WTC11 (cell line): ENCODE results near the gene BUB1. TPM values are rescaled to one million over a fixed set of nuclear protein-coding genes. Genes with fewer than 3 reads are reported as not detected.

Source experiments
- ATAC-seq: fragments of 200-7000 bp; cut with Tn5 transposase; 2 replicates; pipeline ENCODE4 v1.10.0; 2021; ENCODE audit warnings: mild to moderate bottlenecking, moderate library complexity
- CTCF ChIA-PET: fragments of 300-600 bp; sonication (Branson Sonifier 250); formaldehyde crosslinking; loops from one replicate; lab custom pipeline; 2021; ENCODE audit warnings: antibody characterized with exemption; lab: Charles Lee
- POLR2A ChIA-PET: fragments of 350-600 bp; sonication (Branson Sonifier 250); formaldehyde crosslinking; loops from one replicate; lab custom pipeline; 2021; ENCODE audit warnings: antibody characterized with exemption; lab: Charles Lee
- DNase-seq: peaks from one replicate; pipeline ENCODE4 v3.0.0; 2021; ENCODE audit warnings: low spot score
- H3K27ac Mint-ChIP-seq: 2 replicates; pipeline ENCODE4 v1.8.0; 2021; ENCODE audit warnings: mixed read lengths
- H3K27me3 Mint-ChIP-seq: 2 replicates; pipeline ENCODE4 v1.8.0; 2021; ENCODE audit warnings: low read depth, mild to moderate bottlenecking, moderate library complexity, mixed read lengths
- H3K36me3 Mint-ChIP-seq: 2 replicates; pipeline ENCODE4 v1.8.0; 2021; ENCODE audit warnings: mixed read lengths
- H3K4me1 Mint-ChIP-seq: 2 replicates; pipeline ENCODE4 v1.8.0; 2022; ENCODE audit warnings: mixed read lengths
- H3K4me3 Mint-ChIP-seq: 2 replicates; pipeline ENCODE4 v1.8.0; 2021; ENCODE audit warnings: mild to moderate bottlenecking, moderate library complexity, mixed read lengths
- H3K9me3 Mint-ChIP-seq: 2 replicates; pipeline ENCODE4 v1.8.0; 2021; ENCODE audit warnings: mixed read lengths
- AR ChIP-seq: fragments of 250-450 bp; sonication (Bioruptor Pico); IDR thresholded peaks from 2 replicates; pipeline ENCODE4 v1.9.0; 2021; ENCODE audit warnings: mild to moderate bottlenecking
- CREM ChIP-seq: sonication (generic); formaldehyde crosslinking; IDR thresholded peaks from 2 replicates; pipeline ENCODE4 v1.8.1; 2022; ENCODE audit warnings: mild to moderate bottlenecking, missing genetic modification reagents, moderate library complexity
- ELF4 ChIP-seq: sonication (generic); formaldehyde crosslinking; IDR thresholded peaks from 2 replicates; pipeline ENCODE4 v1.8.1; 2022; ENCODE audit warnings: low read depth, mild to moderate bottlenecking, moderate library complexity, missing genetic modification reagents
- EMX1 ChIP-seq: fragments of 250-450 bp; sonication (Bioruptor Pico); IDR thresholded peaks from 2 replicates; pipeline ENCODE4 v1.8.0; 2021; ENCODE audit warnings: mild to moderate bottlenecking
- IRF1 ChIP-seq: sonication (generic); formaldehyde crosslinking; IDR thresholded peaks from 2 replicates; pipeline ENCODE4 v1.8.0; 2023; ENCODE audit warnings: missing genetic modification reagents
- TP53 ChIP-seq: sonication (generic); formaldehyde crosslinking; IDR thresholded peaks from 2 replicates; pipeline ENCODE4 v1.8.1; 2023; ENCODE audit warnings: mild to moderate bottlenecking, missing genetic modification reagents
- USF2 ChIP-seq: sonication (generic); formaldehyde crosslinking; IDR thresholded peaks from 2 replicates; pipeline ENCODE4 v1.8.1; 2023; ENCODE audit warnings: mild to moderate bottlenecking, missing genetic modification reagents, moderate library complexity
- ZBTB21 ChIP-seq: sonication (generic); formaldehyde crosslinking; IDR thresholded peaks from 2 replicates; pipeline ENCODE4 v1.8.1; 2023; ENCODE audit warnings: mild to moderate bottlenecking, missing genetic modification reagents, borderline replicate concordance
- ZNF232 ChIP-seq: sonication (generic); formaldehyde crosslinking; IDR thresholded peaks from 2 replicates; pipeline ENCODE4 v1.8.0; 2022; ENCODE audit warnings: mild to moderate bottlenecking, missing genetic modification reagents
- ZNF281 ChIP-seq: sonication (generic); formaldehyde crosslinking; IDR thresholded peaks from 2 replicates; pipeline ENCODE4 v1.8.0; 2023; ENCODE audit warnings: mild to moderate bottlenecking, missing genetic modification reagents
- ZNF423 ChIP-seq: fragments of 250-450 bp; sonication (Bioruptor Pico); IDR thresholded peaks from 2 replicates; pipeline ENCODE4 v2.1.2; 2022; ENCODE audit warnings: mild to moderate bottlenecking, moderate library complexity
- total RNA-seq: library from RNA; stranded (reverse); gene quantifications from 3 replicates; pipeline ENCODE4 v1.2.3, GENCODE V29; 2021
- TF ChIP-seq, protein P1 (sequence below): sonication (generic); formaldehyde crosslinking; IDR thresholded peaks from 2 replicates; pipeline ENCODE4 v1.8.1; 2022; ENCODE audit warnings: missing genetic modification reagents, borderline replicate concordance
- TF ChIP-seq, protein P2 (sequence below): sonication (generic); formaldehyde crosslinking; IDR thresholded peaks from 2 replicates; pipeline ENCODE4 v1.8.0; 2023; ENCODE audit warnings: missing genetic modification reagents, mild to moderate bottlenecking, borderline replicate concordance
- TF ChIP-seq, protein P3 (sequence below): sonication (generic); formaldehyde crosslinking; IDR thresholded peaks from 2 replicates; pipeline ENCODE4 v1.8.0; 2022; ENCODE audit warnings: mild to moderate bottlenecking, missing genetic modification reagents

The BUB1 gene
- total RNA-seq, 1 experiment from 2014 or later = 116 TPM

DNA sequence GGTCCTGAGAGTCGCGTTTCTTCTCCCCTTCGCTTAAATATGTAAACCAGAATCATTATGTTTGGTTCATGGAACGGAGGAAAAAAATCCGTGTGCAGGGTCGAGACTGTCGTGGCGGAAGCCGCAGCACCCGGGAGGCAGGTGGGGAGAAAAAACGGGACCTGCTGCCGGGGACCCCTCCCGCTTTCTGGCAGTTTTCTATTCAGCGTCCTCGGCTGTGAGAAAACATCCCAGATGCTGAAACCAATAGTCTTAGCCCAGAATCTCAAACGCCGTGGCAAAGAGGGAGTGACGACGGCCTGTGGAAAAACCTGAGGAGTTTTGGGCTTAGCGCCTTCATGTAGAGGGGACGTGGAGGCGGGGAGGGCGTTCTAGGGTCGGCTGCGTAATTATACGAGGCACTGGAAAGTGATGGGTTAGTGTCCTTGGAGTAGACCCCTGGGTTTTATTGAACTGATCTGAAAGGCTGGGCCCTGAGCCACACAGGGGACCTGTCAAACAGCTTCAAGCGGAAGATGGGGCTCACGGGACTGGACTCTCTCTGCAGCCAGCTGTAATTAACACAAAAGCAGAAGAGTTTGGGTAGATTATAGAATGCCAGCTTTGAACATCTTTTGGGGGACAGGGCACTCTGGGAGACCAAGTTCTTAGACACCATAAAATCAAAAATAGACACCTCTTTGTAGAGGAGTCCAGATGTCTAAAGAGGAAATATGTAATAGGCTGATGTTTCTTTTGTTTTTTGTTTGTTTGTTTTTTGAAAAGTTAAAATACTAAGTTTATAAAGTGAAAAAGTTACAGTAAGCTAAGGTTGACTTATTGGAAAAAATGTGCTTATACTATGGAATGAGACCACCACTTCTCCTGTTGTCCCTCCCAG lies 834 bp upstream of the BUB1 start:
- H3K9me3 Mint-ChIP-seq = peaks cover 11% of the 10 kb centered on the region
- peaks cover 50% of the 10 kb centered on the region for H3K27me3 Mint-ChIP-seq
- POLR2A ChIA-PET = interaction anchor here (1.0 to 2.7 kb wide), 5 partner anchors 9 to 54 kb away, joined by 4 to 18 read pairs (median 6); partner anchors contain the start of gene ACOXL
- ATAC-seq = peak; percentile 9
- peak overlapping the region; percentile 89 for H3K4me3 Mint-ChIP-seq
- CTCF ChIA-PET = interaction anchor here (0.8 to 2.2 kb wide), 8 partner anchors 11 to 92 kb away, joined by 3 to 16 read pairs (median 4); partner anchors contain the start of gene ACOXL
- H3K36me3 Mint-ChIP-seq = peaks cover 26% of the 10 kb centered on the region
- TF ChIP-seq IRF1 (CRISPR knock-in tag) (no peak), ZNF281 (CRISPR knock-in tag) (no peak), ZNF423 (CRISPR knock-in tag) (no peak), EMX1 (CRISPR knock-in tag) (no peak), TP53 (CRISPR knock-in tag) (no peak), CREM (CRISPR knock-in tag) (no peak), ZNF232 (CRISPR knock-in tag) (no peak), ELF4 (no peak), ZBTB21 (CRISPR knock-in tag) (no peak)
- TF ChIP-seq, protein P1, sequence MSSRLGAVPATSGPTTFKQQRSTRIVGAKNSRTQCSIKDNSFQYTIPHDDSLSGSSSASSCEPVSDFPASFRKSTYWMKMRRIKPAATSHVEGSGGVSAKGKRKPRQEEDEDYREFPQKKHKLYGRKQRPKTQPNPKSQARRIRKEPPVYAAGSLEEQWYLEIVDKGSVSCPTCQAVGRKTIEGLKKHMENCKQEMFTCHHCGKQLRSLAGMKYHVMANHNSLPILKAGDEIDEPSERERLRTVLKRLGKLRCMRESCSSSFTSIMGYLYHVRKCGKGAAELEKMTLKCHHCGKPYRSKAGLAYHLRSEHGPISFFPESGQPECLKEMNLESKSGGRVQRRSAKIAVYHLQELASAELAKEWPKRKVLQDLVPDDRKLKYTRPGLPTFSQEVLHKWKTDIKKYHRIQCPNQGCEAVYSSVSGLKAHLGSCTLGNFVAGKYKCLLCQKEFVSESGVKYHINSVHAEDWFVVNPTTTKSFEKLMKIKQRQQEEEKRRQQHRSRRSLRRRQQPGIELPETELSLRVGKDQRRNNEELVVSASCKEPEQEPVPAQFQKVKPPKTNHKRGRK (CRISPR knock-in tag) = no peak
- TF ChIP-seq, protein P2, sequence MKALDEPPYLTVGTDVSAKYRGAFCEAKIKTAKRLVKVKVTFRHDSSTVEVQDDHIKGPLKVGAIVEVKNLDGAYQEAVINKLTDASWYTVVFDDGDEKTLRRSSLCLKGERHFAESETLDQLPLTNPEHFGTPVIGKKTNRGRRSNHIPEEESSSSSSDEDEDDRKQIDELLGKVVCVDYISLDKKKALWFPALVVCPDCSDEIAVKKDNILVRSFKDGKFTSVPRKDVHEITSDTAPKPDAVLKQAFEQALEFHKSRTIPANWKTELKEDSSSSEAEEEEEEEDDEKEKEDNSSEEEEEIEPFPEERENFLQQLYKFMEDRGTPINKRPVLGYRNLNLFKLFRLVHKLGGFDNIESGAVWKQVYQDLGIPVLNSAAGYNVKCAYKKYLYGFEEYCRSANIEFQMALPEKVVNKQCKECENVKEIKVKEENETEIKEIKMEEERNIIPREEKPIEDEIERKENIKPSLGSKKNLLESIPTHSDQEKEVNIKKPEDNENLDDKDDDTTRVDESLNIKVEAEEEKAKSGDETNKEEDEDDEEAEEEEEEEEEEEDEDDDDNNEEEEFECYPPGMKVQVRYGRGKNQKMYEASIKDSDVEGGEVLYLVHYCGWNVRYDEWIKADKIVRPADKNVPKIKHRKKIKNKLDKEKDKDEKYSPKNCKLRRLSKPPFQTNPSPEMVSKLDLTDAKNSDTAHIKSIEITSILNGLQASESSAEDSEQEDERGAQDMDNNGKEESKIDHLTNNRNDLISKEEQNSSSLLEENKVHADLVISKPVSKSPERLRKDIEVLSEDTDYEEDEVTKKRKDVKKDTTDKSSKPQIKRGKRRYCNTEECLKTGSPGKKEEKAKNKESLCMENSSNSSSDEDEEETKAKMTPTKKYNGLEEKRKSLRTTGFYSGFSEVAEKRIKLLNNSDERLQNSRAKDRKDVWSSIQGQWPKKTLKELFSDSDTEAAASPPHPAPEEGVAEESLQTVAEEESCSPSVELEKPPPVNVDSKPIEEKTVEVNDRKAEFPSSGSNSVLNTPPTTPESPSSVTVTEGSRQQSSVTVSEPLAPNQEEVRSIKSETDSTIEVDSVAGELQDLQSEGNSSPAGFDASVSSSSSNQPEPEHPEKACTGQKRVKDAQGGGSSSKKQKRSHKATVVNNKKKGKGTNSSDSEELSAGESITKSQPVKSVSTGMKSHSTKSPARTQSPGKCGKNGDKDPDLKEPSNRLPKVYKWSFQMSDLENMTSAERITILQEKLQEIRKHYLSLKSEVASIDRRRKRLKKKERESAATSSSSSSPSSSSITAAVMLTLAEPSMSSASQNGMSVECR (CRISPR knock-in tag) = no peak
- no peak for DNase-seq
- peaks cover 49% of the 10 kb centered on the region for H3K4me1 Mint-ChIP-seq
- H3K27ac Mint-ChIP-seq = peak overlapping the region; percentile 99

DNA sequence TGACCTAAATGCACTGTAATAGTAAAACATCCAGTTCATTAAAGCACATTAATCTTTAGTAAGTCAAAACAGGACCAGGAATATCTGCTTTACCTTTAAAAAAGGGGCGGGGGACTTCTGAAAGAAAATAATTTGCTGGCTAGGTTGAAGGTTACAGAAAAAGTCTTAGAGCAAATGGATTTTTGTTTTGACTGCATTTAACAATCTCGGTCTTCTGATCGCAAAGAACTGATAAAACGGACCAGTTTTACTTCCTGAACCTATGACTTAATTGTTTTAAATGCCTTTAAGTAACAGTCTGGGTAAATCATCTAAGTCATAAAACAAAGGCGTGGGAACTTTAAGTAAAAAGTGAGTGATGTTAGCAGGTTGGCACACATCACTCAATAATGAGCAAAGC lies 783 bp downstream of the BUB1 start:
- H3K27ac Mint-ChIP-seq = no peak overlapping the region; the same call in 1 of the 2 replicates
- ChIA-PET CTCF (interaction anchor here (1.1 to 2.2 kb wide), 3 partner anchors 10 to 78 kb away, joined by 4 to 16 read pairs (median 4); no protein-coding TSS in a partner anchor), POLR2A (interaction anchor here (1.5 to 2.7 kb wide), 2 partner anchors 9 to 10 kb away, joined by 4 to 18 read pairs; no protein-coding TSS in a partner anchor)
- DNase-seq (no peak), ATAC-seq (no peak)
- peaks cover 45% of the 10 kb centered on the region for H3K4me1 Mint-ChIP-seq
- peaks cover 34% of the 10 kb centered on the region for H3K27me3 Mint-ChIP-seq
- peaks cover 34% of the 10 kb centered on the region for H3K36me3 Mint-ChIP-seq
- peak overlapping the region; percentile 89 for H3K4me3 Mint-ChIP-seq
- H3K9me3 Mint-ChIP-seq = peaks cover 3% of the 10 kb centered on the region
- no peak for TF ChIP-seq AR
- no peak for TF ChIP-seq USF2 (CRISPR knock-in tag)
- TF ChIP-seq, protein P3, sequence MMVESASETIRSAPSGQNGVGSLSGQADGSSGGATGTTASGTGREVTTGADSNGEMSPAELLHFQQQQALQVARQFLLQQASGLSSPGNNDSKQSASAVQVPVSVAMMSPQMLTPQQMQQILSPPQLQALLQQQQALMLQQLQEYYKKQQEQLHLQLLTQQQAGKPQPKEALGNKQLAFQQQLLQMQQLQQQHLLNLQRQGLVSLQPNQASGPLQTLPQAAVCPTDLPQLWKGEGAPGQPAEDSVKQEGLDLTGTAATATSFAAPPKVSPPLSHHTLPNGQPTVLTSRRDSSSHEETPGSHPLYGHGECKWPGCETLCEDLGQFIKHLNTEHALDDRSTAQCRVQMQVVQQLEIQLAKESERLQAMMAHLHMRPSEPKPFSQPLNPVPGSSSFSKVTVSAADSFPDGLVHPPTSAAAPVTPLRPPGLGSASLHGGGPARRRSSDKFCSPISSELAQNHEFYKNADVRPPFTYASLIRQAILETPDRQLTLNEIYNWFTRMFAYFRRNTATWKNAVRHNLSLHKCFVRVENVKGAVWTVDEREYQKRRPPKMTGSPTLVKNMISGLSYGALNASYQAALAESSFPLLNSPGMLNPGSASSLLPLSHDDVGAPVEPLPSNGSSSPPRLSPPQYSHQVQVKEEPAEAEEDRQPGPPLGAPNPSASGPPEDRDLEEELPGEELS = no peak
